ENCODE measurements around the gene FGF21. TPM values are rescaled to one million over a fixed set of nuclear protein-coding genes. Genes with fewer than 3 reads are reported as not detected.
A peak's percentile ranks its signal among the peaks of the same experiment; 100 is the strongest.

The FGF21 gene
- polyA plus RNA-seq, 1 of the 3 experiments (the other 2 are of a cell fraction) = not detected

- TF ChIP-seq, protein P1, sequence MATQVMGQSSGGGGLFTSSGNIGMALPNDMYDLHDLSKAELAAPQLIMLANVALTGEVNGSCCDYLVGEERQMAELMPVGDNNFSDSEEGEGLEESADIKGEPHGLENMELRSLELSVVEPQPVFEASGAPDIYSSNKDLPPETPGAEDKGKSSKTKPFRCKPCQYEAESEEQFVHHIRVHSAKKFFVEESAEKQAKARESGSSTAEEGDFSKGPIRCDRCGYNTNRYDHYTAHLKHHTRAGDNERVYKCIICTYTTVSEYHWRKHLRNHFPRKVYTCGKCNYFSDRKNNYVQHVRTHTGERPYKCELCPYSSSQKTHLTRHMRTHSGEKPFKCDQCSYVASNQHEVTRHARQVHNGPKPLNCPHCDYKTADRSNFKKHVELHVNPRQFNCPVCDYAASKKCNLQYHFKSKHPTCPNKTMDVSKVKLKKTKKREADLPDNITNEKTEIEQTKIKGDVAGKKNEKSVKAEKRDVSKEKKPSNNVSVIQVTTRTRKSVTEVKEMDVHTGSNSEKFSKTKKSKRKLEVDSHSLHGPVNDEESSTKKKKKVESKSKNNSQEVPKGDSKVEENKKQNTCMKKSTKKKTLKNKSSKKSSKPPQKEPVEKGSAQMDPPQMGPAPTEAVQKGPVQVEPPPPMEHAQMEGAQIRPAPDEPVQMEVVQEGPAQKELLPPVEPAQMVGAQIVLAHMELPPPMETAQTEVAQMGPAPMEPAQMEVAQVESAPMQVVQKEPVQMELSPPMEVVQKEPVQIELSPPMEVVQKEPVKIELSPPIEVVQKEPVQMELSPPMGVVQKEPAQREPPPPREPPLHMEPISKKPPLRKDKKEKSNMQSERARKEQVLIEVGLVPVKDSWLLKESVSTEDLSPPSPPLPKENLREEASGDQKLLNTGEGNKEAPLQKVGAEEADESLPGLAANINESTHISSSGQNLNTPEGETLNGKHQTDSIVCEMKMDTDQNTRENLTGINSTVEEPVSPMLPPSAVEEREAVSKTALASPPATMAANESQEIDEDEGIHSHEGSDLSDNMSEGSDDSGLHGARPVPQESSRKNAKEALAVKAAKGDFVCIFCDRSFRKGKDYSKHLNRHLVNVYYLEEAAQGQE (IDR thresholded peaks at IDR 0.05; ENCODE audit: low read depth, low read length) = no peak
- TF ChIP-seq FOXM1 (IDR thresholded peaks at IDR 0.05; ENCODE audit: low read depth) (no peak), CHD2 (IDR thresholded peaks at IDR 0.05; ENCODE audit: low read length, partially characterized antibody) (no peak), GATA2 (CRISPR knock-in tag; IDR thresholded peaks at IDR 0.05) (no peak), FOXJ3 (CRISPR knock-in tag; IDR thresholded peaks at IDR 0.05) (no peak), POLR2AphosphoS5 (IDR thresholded peaks at IDR 0.05; ENCODE audit: low read depth, low read length) (no peak), RAD21 (IDR thresholded peaks at IDR 0.05; ENCODE audit: low read length) (no peak), FOSL2 (IDR thresholded peaks at IDR 0.05; ENCODE audit: borderline replicate concordance, low read depth) (no peak)
These were observed 37.9 kb downstream of the FGF21 start (continued) for GRCh38 chr19:48793271-48793670.

DNA sequence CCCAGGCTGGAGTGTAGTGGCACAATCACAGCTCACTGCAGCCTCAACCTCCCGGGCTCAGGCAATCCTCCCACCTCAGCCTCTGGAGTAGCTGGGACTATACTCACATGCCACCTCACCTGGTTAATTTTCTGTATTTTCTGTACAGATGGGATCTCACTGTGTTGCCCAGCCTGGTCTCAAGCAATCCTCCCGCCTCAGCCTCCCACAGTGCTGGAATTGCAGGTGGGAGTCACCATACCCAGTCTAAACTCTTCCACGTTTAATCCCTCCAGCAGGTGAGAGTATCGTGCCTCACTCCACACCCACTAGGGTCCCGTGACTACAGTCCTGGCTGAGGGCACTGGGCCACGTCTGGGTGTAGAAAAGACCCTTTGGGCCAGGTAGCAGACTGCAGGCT lies 39.0 kb downstream of the FGF21 start:
- H3K27ac ChIP-seq (ENCODE audit: low read depth in 2 of 2, low read length in 1 of 2) = no peak overlapping the region
- TF ChIP-seq MXI1 (IDR thresholded peaks at IDR 0.05; ENCODE audit: low read depth, low read length) (no peak), RXRA (IDR thresholded peaks at IDR 0.05; ENCODE audit: borderline replicate concordance, low read depth) (no peak), SMC3 (IDR thresholded peaks at IDR 0.05; ENCODE audit: low read depth, low read length) (no peak), GATA2 (CRISPR knock-in tag; IDR thresholded peaks at IDR 0.05) (no peak), RCOR1 (IDR thresholded peaks at IDR 0.05; ENCODE audit: low read length) (no peak)
- H3F3A ChIP-seq (replicated peaks; ENCODE audit: insufficient read depth) = peaks cover 5% of the 10 kb centered on the region
- no peaks in the 10 kb centered on the region for H3K27me3 ChIP-seq (ENCODE audit: insufficient read depth)
- H3K4me3 ChIP-seq (ENCODE audit: low read depth in 2 of 2, low read length in 1 of 2) = no peak overlapping the region
- peaks cover 5% of the 10 kb centered on the region in 2 experiments; a peak in 1 of 4 replicates for H3K4me1 ChIP-seq (ENCODE audit: control insufficient read depth in 1 of 2, insufficient read depth in 2 of 2, low read depth in 1 of 2, low read length in 1 of 2)
- H3K4me2 ChIP-seq = no peak overlapping the region
- ChIA-PET CTCF (interaction anchor here (1.6 to 20.7 kb wide), 11 partner anchors 9 to 177 kb away, joined by 6 to 457 read pairs (median 17); partner anchors contain the start of genes CA11, FTL and HSD17B14), POLR2A (no interaction called here)
- 81% methylated on average over 6 of the region's 6 CpGs for WGBS (ENCODE audit: low lambda C conversion rate)
- H2AFZ ChIP-seq (ENCODE audit: low read depth) = peak overlapping the region; percentile 64; the same call in 1 of the 2 replicates
- DNase-seq = no peak
- no peaks in the 10 kb centered on the region for H3K9me2 ChIP-seq
- no peaks in the 10 kb centered on the region for H4K20me1 ChIP-seq (ENCODE audit: insufficient read depth)
- H3K9ac ChIP-seq = no peak overlapping the region
- H3K36me3 ChIP-seq (replicated peaks in 1 of 2; ENCODE audit: control insufficient read depth in 1 of 2, insufficient read depth in 2 of 2, low read length in 1 of 2) = no peaks in the 10 kb centered on the region
- no peaks in the 10 kb centered on the region for H3K9me3 ChIP-seq
- no peaks in the 10 kb centered on the region for H3K79me2 ChIP-seq (ENCODE audit: insufficient read depth)

Measured in SK-N-SH (cell line).